ENCODE measurements around the gene OR5B2.
"Not testable (repeated sequence)": the region's sequence is repeated elsewhere in the genome, so short reads cannot be mapped to it uniquely, and the experiment has no call there.

Gene OR5B2

DNA sequence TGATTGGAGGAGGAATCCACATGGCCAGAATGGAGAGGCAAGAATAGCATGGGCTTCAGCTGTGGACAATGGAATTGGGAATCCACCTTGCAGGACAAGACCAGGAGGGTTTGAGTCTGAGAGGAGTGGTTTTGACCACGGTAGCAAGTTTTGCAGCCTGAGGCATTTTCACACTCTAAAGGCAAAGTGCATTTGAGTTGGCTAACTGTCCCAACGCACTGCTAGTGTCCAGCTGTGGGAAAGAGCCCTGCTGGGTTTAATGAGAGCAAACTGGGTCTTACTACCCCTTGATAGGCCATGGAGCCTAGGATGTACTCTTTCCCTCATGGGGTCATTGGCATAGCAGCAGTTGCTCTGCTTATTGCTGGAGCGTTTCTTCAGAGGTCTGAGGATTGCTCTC lies at the start of gene OR5B2:
TSS of gene OR5B2 (minus strand) at position 101 of the 400 bp plus-strand sequence. CDS start 4,860 bp downstream, outside the sequence.
- no peak for DNase-seq (ENCODE audit: low read depth)

DNA sequence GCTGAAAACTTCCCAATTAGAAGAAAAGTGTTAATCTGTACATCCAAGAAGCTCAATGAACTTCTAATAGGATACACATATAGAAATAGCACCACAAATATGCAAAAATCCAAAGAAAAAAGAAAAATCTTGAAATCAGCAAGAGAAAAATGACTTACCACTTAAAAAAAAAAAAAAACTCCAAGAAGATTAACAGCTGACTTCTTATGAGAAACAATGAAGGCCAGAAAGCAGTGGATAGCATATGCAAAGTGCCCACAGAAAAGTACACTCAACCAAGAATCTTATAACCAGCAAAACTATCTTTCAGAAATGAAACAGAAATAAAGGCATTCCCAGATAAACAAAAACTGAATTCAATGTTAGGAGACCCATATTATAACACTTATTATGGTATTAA lies 44.0 kb upstream of the OR5B2 start:
- DNase-seq (ENCODE audit: low read depth) = no peak

- no peak for DNase-seq (ENCODE audit: low read depth)
Observed at GRCh38 chr11:58466293-58466692, 38.4 kb upstream of the OR5B2 start.

DNA sequence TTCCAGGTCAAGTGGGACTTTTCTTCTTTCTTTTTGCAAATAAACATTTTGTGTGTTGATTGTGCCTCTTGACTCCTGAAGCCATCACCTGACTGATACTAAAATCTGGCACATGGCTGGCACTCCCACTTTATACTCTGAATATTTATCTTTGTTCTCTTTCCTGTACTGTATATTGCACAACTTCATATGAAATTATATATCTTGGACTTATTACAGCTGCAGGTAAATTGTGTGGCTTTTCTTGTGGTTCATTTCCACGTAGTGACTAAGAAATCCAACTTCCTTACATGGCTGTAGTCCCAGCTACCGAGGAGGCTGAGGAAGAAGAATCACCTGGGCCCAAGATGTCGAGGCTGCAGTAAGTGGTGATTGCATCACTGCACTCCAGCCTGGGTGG lies 37.8 kb upstream of the OR5B2 start:
- DNase-seq (ENCODE audit: low read depth) = no peak

GRCh38 chr11:58451585-58451984 lies 23.7 kb upstream of the OR5B2 start:
- no peak for DNase-seq (ENCODE audit: low read depth)

DNA sequence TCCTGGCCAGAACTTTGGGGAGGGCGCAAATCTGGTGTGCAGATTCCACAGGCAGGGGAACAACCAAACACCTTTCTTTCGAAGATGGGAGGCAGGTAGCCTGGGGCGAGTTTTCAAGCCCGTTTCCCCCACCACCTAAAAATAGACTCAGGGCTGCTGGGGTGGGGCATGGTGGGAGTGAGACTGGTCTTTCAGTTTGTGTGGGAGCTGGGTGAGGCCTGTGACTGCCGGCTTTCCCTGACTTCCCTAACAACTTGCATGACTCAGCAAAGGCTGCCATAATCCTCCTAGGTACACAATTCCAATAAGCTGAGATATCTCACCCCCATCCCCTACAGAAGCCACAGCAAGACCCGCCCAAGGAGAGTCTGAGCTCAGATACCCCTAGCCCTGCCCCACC lies 18.4 kb upstream of the OR5B2 start:
- no peak for DNase-seq (ENCODE audit: low read depth)

- DNase-seq (ENCODE audit: low read depth) = no peak
Observed at GRCh38 chr11:58444300-58444699, 16.4 kb upstream of the OR5B2 start.

DNA sequence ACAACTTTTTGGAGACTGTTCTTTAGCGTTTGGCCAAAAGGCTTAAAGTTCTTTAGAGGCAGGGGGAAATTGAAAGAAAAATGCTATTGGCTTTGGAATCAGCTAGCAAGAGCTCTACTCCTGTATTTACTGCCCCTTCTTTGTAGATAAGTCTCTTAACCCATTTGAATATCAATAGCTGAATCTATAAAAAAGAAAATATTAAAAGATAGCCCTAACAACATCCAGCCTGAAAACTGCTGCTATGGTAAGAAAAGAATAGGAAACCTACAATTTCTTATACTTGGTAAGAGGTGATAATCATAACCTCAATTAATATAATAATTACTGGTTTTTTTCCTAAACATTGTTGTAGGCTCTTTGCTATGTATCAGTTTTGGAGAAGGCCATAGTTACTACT lies 14.2 kb upstream of the OR5B2 start, which contains the start of gene OR5B12:
TSS of gene OR5B12 (minus strand) at position 101 of the 400 bp plus-strand sequence. CDS start 2,085 bp downstream, outside the sequence.
- DNase-seq (ENCODE audit: low read depth) = no peak

DNA sequence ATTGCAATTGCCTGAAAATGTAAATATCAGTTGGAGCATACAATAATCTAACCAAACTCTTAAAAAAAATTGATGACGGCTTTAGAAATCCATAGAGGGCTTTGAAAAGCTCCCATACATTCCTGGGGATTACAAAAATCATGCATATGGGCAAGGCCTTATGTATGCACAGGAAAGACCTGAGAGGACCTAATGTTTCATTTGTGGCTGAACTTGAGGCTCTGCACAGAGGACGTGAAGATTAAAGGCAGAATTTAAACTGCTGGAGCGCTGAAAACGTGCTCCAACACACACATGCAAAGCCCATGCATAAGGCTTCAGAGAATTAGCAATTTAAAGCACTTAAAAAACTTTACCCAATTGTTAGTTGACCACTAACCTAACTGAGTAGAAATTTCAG lies 10.6 kb upstream of the OR5B2 start:
- DNase-seq (ENCODE audit: low read depth) = no peak

DNA sequence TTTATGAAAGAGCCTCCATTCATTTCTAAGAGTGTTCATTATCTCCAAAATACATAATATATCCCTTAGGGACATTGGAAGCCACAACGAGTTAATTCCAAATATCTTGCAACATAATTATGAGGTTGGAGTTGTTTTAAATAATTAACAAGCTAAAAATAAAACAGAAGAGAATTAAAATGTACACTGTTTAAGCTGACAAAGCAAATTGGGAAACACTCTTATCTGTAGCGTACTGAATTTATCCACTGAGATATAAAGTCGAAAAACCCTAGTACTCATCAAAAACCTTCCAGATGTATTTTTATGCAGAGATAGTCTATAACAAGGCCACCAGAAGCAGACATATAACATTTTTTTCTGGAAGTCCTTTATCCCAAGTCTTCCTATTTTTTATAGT lies 6.3 kb upstream of the OR5B2 start:
- DNase-seq (ENCODE audit: low read depth) = no peak

GRCh38 chr11:58433638-58434203 lies 5.8 kb upstream of the OR5B2 start:
- DNase-seq (ENCODE audit: low read depth) = no peak

DNA sequence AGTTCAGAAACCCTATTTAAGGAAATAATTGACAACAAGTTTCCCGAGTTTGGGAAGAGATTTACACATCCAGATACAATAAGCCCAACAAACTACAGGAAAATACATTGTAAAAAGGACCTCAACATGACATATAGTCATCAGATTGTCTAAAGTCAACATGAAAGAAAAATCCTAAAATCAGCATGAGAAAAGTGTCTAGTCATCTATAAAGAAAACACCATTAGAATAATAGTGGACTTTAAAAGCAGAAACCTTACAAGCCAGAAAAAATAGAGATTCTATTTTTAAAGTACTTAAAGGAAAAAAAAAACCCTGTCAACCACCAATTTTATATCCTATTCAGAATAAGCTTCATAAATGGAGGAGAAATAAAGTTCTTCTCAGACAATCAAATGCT lies 1.4 kb upstream of the OR5B2 start:
- DNase-seq (ENCODE audit: low read depth) = no peak

DNA sequence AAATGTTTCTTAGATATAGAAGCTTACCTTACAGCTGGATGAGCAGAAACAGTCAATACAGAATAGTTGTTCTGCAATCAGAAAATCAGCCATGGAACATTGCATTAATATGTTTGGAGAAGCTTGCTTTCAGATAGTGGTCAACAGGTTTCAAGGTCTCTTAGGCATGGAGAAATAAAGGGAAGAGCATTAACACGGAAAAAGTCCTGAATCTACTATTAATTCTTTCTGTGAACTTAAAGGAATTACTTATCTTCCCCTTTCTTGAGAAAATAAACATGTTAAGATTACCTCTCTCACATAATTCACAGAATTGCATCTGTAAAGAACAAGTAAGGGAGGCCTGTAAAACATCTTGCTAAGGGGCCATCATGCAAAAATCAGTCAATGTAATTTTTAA lies 21.1 kb downstream of the OR5B2 start, which contains the start of gene OR5B3:
TSS of gene OR5B3 (minus strand) at position 101 of the 400 bp plus-strand sequence. CDS start 3,465 bp downstream, outside the sequence.
- no peak for DNase-seq (ENCODE audit: low read depth)

DNA sequence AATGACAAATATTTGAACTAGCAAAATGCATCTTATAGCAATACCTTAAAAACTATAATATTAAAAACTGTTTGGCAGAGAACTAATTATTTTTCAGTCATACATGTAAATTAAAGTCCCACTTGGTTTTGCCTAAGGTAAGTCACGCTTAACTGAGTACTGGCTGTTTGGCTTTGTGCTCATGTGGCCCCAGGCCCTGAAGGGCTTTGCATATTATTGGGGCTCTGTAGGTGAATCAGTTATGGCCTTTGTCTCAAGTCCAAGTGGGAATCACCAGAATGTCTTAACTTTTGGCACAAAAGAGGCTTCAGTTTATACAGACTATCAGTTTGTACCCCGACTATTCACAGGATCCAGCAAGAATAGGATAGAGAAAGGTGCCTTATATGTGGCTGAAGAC lies 28.3 kb downstream of the OR5B2 start:
- not testable (repeated sequence) for DNase-seq (ENCODE audit: low read depth)

DNA sequence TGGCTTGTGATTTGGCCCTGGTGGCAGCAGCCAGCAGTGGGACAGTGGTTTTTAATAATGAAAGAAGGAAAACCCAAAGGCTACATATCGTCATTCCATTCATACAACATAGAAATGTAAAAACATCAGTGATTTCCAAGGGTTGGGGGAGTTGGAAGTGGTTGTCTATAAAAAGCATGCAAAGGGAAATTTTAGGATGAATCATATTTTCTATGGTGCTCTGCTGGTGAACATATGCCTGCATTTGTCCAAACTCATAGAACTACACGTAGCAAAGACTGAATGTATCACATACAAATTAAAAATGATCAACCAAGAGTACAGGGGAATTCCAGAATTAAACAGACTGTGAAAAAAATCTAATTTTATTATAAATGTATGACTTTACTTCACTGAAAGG lies 32.3 kb downstream of the OR5B2 start:
- peak; percentile 17 for DNase-seq (ENCODE audit: low read depth)

DNA sequence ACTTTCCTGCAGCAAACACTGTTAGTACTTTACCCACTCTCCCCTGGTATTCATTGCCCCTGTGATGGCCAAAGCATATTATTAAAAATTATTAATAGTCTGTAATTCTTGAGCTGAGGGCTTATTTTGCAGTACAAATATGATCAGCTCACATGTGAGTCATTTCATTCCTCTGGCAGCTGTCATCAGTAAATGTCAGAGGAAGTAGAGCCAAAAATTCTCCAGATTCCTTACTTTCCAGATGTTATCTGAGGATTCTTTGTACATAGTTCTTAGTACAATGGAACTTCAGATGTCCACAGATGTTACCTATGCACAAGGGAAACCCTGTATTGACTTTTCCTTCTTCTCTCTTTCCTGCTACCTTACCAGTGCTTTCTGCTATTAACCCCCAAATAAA lies 33.7 kb downstream of the OR5B2 start:
- DNase-seq (ENCODE audit: low read depth) = peak; percentile 86

DNA sequence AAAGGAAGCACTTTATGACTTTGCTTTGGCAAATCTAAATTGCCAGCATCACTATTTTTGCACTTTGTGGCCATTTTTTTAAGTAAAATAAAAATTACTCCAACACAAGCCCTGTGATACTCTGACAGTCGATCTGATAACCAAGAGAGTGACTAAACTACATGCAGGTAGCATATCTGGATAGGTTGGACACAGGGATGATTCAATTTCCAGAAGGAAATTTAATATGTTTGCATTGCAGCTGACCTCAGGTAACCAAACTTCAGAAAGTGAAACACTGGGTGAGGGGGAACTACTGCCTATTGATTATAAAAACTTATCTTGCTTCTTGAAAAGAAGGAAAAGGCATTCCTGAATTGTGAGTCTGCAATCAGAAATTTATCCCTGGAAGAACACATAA lies 35.2 kb downstream of the OR5B2 start:
- DNase-seq (ENCODE audit: low read depth) = peak; percentile 19

DNA sequence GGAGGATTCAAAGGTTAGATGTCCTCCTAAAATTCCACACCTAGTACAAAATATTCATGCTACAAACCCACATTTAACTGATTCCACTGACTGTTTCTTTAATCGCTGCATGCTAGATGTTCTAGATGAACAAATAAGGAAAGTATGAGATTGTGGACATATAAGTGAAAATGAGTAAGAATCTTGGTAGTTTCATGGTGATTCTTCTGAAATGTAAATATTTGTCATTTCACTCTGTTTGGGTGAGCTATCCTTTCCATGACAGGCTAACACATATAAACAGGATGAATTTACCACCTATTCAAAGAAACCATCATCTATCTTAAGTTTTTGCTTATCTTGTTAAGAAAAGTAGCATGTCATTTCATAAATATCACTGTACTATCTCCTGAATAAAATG lies 36.0 kb downstream of the OR5B2 start:
- DNase-seq (ENCODE audit: low read depth) = peak; percentile 15

- DNase-seq (ENCODE audit: low read depth) = no peak
Observed at GRCh38 chr11:58390551-58391063, 37.3 kb downstream of the OR5B2 start.

Measured in HS-27A (cell line).